T-helper 2 cell (primary cell): ENCODE results near the gene ERBB2.
A peak's percentile ranks its signal among the peaks of the same experiment; 100 is the strongest.

Experiments
- DNase-seq, 5 experiments: peaks; one replicate each; pipeline versions ENCODE4 v3.0.0 to v3.0.0-alpha.2; 2012 to 2022
- total RNA-seq, 2 donors: gene quantifications; one replicate each; lab custom pipeline; 2026; lab: John Stamatoyannopoulos, UW

The ERBB2 gene
- 1.2 to 7.2 reads per million in 2 donors for total RNA-seq

GRCh38 chr17:39699818-39700147, at the start of gene ERBB2:
TSS of gene ERBB2 (plus strand) at chr17:39700064. CDS start at chr17:39700239, 175 bp downstream.
- no peak for DNase-seq

GRCh38 chr17:39650121-39650579, 49.7 kb upstream of the ERBB2 start:
- no peak for DNase-seq

- DNase-seq, result no peak
These were observed 47.8 kb upstream of the ERBB2 start for GRCh38 chr17:39651923-39652586.

- no peak for DNase-seq
These were observed 47.1 kb upstream of the ERBB2 start for GRCh38 chr17:39652587-39653315.

GRCh38 chr17:39653316-39653661, 46.6 kb upstream of the ERBB2 start:
- no peak for DNase-seq

- peak; percentile 54 to 77 (median 67) for DNase-seq
These were observed 46.1 kb upstream of the ERBB2 start for GRCh38 chr17:39653662-39654331.

- DNase-seq, result no peak
These were observed 44.8 kb upstream of the ERBB2 start for GRCh38 chr17:39655105-39655504.

- no peak for DNase-seq
These were observed 41.5 kb upstream of the ERBB2 start for GRCh38 chr17:39658346-39658745.

GRCh38 chr17:39658760-39659159, 41.1 kb upstream of the ERBB2 start:
- no peak for DNase-seq

- no peak for DNase-seq
These were observed 40.4 kb upstream of the ERBB2 start for GRCh38 chr17:39659279-39660010.

GRCh38 chr17:39660011-39660360, 39.9 kb upstream of the ERBB2 start:
- no peak for DNase-seq

GRCh38 chr17:39660397-39661385, 39.2 kb upstream of the ERBB2 start:
- DNase-seq, result no peak

GRCh38 chr17:39661744-39662541, 37.9 kb upstream of the ERBB2 start:
- DNase-seq, result no peak

- DNase-seq, result no peak
These were observed 37.1 kb upstream of the ERBB2 start for GRCh38 chr17:39662551-39663339.

- DNase-seq, result no peak
These were observed 36.5 kb upstream of the ERBB2 start for GRCh38 chr17:39663340-39663687.

- no peak for DNase-seq
These were observed 35.9 kb upstream of the ERBB2 start for GRCh38 chr17:39663688-39664580.

GRCh38 chr17:39664581-39665561, 35.0 kb upstream of the ERBB2 start, which contains the start of gene TCAP:
TSS of gene TCAP (plus strand) at chr17:39665349. CDS start at chr17:39665360, 11 bp downstream.
- DNase-seq, result no peak
